Right lobe of liver (tissue), 6 donors: ENCODE data around the gene TEX19. TPM values are rescaled to one million over a fixed set of nuclear protein-coding genes. Genes with fewer than 3 reads are reported as not detected.
"Not testable (repeated sequence)": the region's sequence is repeated elsewhere in the genome, so short reads cannot be mapped to it uniquely, and the experiment has no call there.

Experiments used
- ATAC-seq, 4 donors: fragments of 200-7000 bp; cut with Tn5 transposase; one replicate each; pipeline ENCODE4 v1.9.1; 2020; ENCODE audit warnings: mild to moderate bottlenecking in 4 of 4, moderate library complexity in 4 of 4
- DNase-seq, 3 donors: peaks; one replicate each; pipeline ENCODE4 v3.0.0-alpha.2; 2020
- H3K27ac ChIP-seq, 3 donors: fragments of 200-600 bp; one replicate each; pipeline ENCODE4 v1.8.0; 2022
- H3K27me3 ChIP-seq, 2 donors: fragments of 200-600 bp; one replicate each; pipeline ENCODE4 v1.8.0; 2022
- H3K36me3 ChIP-seq, 4 donors: fragments of 200-600 bp; sonication (generic) in 1 of 4; one replicate each; pipeline versions ENCODE4 v1.5.1 to v1.8.0; 2017 to 2022; ENCODE audit warnings: control low read depth in 1 of 4
- H3K4me1 ChIP-seq, 4 donors: fragments of 200-600 bp; sonication (generic) in 1 of 4; one replicate each; pipeline versions ENCODE4 v1.5.1 to v1.8.0; 2017 to 2022; ENCODE audit warnings: control low read depth in 1 of 4
- H3K4me3 ChIP-seq, 3 donors: fragments of 200-600 bp; one replicate each; pipeline ENCODE4 v1.8.0; 2022
- H3K9me3 ChIP-seq, 4 donors: fragments of 200-600 bp; sonication (generic) in 1 of 4; one replicate each; pipeline versions ENCODE4 v1.5.1 to v1.8.0; 2017 to 2022; ENCODE audit warnings: control low read depth in 1 of 4
- CTCF ChIP-seq, 4 donors: fragments of 200-600 bp in 3 of 4; fragments of 450-650 bp in 1 of 4; IDR thresholded peaks; one replicate each; pipeline versions ENCODE4 v1.5.1 to v1.8.0; 2016 to 2022; ENCODE audit warnings: antibody characterized with exemption in 4 of 4, mild to moderate bottlenecking in 2 of 4
- POLR2A ChIP-seq: fragments of 450-650 bp; IDR thresholded peaks from one replicate; pipeline ENCODE4 v1.6.1; 2017; ENCODE audit warnings: antibody characterized with exemption, mild to moderate bottlenecking
- WGBS: methylation state at CpG from one replicate; pipeline ENCODE4 v1.1.6; 2018; ENCODE audit warnings: low coverage, low lambda C conversion rate; ENCODE audit not compliant: insufficient coverage; ENCODE audit errors: missing lambda C conversion rate; 5-methylcytosine and 5-hydroxymethylcytosine counted together
- intact Hi-C, 2 donors: fragments of 100-400 bp; cut with DNase I; formaldehyde crosslinking; loops; one replicate each; pipeline versions ENCODE4 v1.11.2 to v1.14.1; 2022
- total RNA-seq, 6 experiments: library from RNA; depleted of rRNA in 2 of 6; stranded (reverse); fragments of >200 nt in 2 of 6; fragmentation: NEBNext Ultra II Directional in 3 of 6; extraction: Animal tissue kit (Norgen Biotek cat#: 25700) in 3 of 6; gene quantifications; one replicate each; pipeline versions ENCODE4 v1.1.0 to v1.2.4, GENCODE V29; 2016 to 2023
- donor health status: DM: no; HTN: yes; CAD: no.
- donor health status: DM: no; HTN: no; CAD: no.
- donor health status: DM: no; HTN: no; CAD: no.
- donor health status: DM: no; HTN: yes; CAD: no.
- donor health status: DM: no; HTN: yes; CAD: no.

TEX19 gene
- total RNA-seq, 6 experiments from 2014 or later, result not detected

DNA sequence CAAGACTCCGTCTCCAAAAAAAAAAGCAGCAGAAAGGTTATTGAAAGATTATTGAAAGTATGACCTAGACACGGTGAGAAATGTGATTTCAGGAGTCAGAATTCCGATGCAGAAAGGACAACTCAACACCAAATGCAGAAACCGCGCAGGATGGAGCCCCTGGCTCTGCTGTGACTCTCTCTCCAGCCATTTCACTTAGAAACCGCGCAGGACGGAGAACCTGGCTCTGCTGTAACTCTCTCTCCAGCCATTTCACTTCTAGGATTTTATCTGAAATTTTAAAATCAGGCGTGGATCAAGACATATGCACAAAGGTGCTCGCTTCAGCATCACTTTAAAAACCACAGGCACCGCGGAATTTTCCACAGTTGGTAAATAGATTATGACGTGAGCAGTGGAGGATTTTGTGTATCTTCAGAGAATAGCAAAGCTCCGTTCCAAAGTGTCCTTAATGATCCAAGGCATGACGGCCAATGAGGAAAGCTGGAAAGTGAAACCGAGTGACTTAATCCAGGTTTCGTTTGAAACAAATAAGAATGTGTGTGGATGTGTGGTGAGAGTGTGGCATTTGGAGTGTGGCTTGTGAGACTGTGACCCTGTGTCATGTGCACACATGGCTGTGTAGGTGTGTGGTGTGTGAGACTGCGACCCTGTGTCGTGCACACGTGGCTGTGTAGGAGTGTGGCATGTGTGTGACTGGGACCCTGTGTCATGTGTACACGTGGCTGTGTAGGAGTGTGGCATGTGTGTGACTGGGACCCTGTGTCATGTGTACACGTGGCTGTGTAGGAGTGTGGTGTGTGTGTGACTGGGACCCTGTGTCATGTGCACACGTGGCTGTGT is 22.0 kb downstream of the TEX19 start:
- Histone ChIP-seq H3K27me3 (no peaks in the 10 kb centered on the region), H3K4me1 (peaks cover 0 to 19% (median 6%) of the 10 kb centered on the region in 4 donors), H3K9me3 (no peaks in the 10 kb centered on the region), H3K36me3 (no peaks in the 10 kb centered on the region), H3K27ac (no peak overlapping the region), H3K4me3 (no peak overlapping the region)
- WGBS, result 46% methylated on average over 18 of the region's 23 CpGs
- no peak for TF ChIP-seq POLR2A
- TF ChIP-seq CTCF (IDR thresholded peaks at IDR 0.05), result no peak
- DNase-seq (peak in 1 of 3 donors; percentile 11), ATAC-seq (peak in 1 of 4 donors; percentile 5)
- intact Hi-C loops, result no loop called here

GRCh38 chr17:82381703-82382009 is 22.6 kb downstream of the TEX19 start:
- peak in 1 of 3 donors; percentile 21 for DNase-seq
- H3K4me3 ChIP-seq, ATAC-seq, H3K27me3 ChIP-seq, H3K27ac ChIP-seq, H3K36me3 ChIP-seq, intact Hi-C loops, H3K9me3 ChIP-seq: not testable (repeated sequence)
- H3K4me1 ChIP-seq, result peaks cover 0 to 19% (median 6%) of the 10 kb centered on the region in 4 donors
- 0% methylated on average over 1 of the region's 10 CpGs for WGBS

- H3K9me3 ChIP-seq, ATAC-seq, intact Hi-C loops, H3K4me3 ChIP-seq, H3K27ac ChIP-seq, H3K36me3 ChIP-seq, H3K27me3 ChIP-seq: not testable (repeated sequence)
- 60% methylated on average over 3 of the region's 21 CpGs for WGBS
- peaks cover 0 to 19% (median 6%) of the 10 kb centered on the region in 4 donors for H3K4me1 ChIP-seq
- DNase-seq, result peak in 1 of 3 donors; percentile 17
These were observed 23.3 kb downstream of the TEX19 start for GRCh38 chr17:82382220-82382932.

DNA sequence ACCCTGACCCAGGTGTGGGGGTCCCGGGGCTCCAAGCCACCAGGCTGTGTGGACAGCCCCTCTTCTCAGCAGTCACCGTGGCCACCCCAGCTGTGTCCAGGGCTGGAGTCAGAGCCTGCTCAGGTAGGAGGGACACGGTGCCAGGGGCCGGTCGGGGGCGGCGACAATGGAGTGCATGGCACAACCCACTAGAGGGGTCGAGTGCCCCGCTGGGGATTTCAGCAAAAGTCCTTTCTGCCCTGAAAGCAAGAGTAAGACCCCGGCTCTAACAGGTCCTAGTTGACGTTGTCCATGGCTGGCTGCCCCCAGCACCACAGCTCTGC is 23.8 kb downstream of the TEX19 start:
- DNase-seq, result no peak
- TF ChIP-seq POLR2A (no peak), CTCF (IDR thresholded peaks at IDR 0.05) (no peak)
- Histone ChIP-seq H3K4me1 (peaks cover 0 to 19% (median 6%) of the 10 kb centered on the region in 4 donors), H3K4me3 (no peak overlapping the region), H3K27ac (no peak overlapping the region), H3K27me3 (no peaks in the 10 kb centered on the region), H3K9me3 (no peaks in the 10 kb centered on the region), H3K36me3 (no peaks in the 10 kb centered on the region)
- 50% methylated on average over 1 of the region's 11 CpGs for WGBS
- ATAC-seq, result no peak
- intact Hi-C loops, result no loop called here

GRCh38 chr17:82383411-82383810 is 24.4 kb downstream of the TEX19 start:
- no peak for TF ChIP-seq CTCF (IDR thresholded peaks at IDR 0.05)
- no peak for TF ChIP-seq POLR2A
- Histone ChIP-seq H3K27ac (no peak overlapping the region), H3K4me1 (peaks cover 0 to 19% (median 6%) of the 10 kb centered on the region in 4 donors), H3K4me3 (no peak overlapping the region), H3K36me3 (no peaks in the 10 kb centered on the region), H3K27me3 (no peaks in the 10 kb centered on the region), H3K9me3 (no peaks in the 10 kb centered on the region)
- intact Hi-C loops, result no loop called here
- ATAC-seq, result no peak
- WGBS, result 66% methylated on average over 8 of the region's 18 CpGs
- peak in 1 of 3 donors; percentile 38 for DNase-seq
